GM12878 (cell line): Measurements from ENCODE around the gene LRRC26. TPM values are rescaled to one million over a fixed set of nuclear protein-coding genes. Genes with fewer than 3 reads are reported as not detected.

Experiments used
- ATF3 ChIP-seq: IDR thresholded peaks from 2 replicates; pipeline ENCODE4 v1.6.1; 2011; ENCODE audit warnings: low read depth, mild to moderate bottlenecking, low read length, moderate library complexity, borderline replicate concordance; ENCODE audit errors: extremely low read depth
- CBFB ChIP-seq: IDR thresholded peaks from 2 replicates; pipeline ENCODE4 v1.6.1; 2016; ENCODE audit warnings: antibody characterized with exemption, low read depth
- CEBPB ChIP-seq, 2 experiments: fragments of 150-350 bp in 1 of 2; IDR thresholded peaks; 2 replicates each; pipeline ENCODE4 v1.6.1; 2012 to 2014; ENCODE audit warnings: low read depth in 2 of 2, low read length in 2 of 2, borderline replicate concordance in 1 of 2, inconsistent platforms in 1 of 2
- EGR1 ChIP-seq, 2 experiments: IDR thresholded peaks; 1 replicate in 1 of 2; 2 replicates in 1 of 2; pipeline ENCODE4 v1.6.1; 2011 to 2012; ENCODE audit warnings: low read depth in 2 of 2, low read length in 2 of 2, borderline replicate concordance in 1 of 2, mild to moderate bottlenecking in 1 of 2, moderate library complexity in 1 of 2
- HDGF ChIP-seq: fragments of 450-650 bp; IDR thresholded peaks from 2 replicates; pipeline ENCODE4 v1.6.1; 2016; ENCODE audit warnings: antibody characterized with exemption
- MXI1 ChIP-seq: fragments of 150-350 bp; IDR thresholded peaks from 2 replicates; pipeline ENCODE4 v1.6.1; 2011; ENCODE audit warnings: low read depth, mild to moderate bottlenecking, inconsistent platforms, low read length, improper control_type of control experiment
- RB1 ChIP-seq: fragments of 450-650 bp; formaldehyde crosslinking; IDR thresholded peaks from 2 replicates; pipeline ENCODE4 v1.6.1; 2017; ENCODE audit warnings: mild to moderate bottlenecking, borderline replicate concordance
- RFX5 ChIP-seq: IDR thresholded peaks from 2 replicates; pipeline ENCODE4 v1.6.1; 2011; ENCODE audit warnings: low read depth, low read length, improper control_type of control experiment
- SMAD1 ChIP-seq: fragments of 450-650 bp; IDR thresholded peaks from 2 replicates; pipeline ENCODE4 v1.6.1; 2018; ENCODE audit warnings: mild to moderate bottlenecking, low read depth; ENCODE audit not compliant: partially characterized antibody
- SMARCA5 ChIP-seq: fragments of 450-650 bp; IDR thresholded peaks from 2 replicates; pipeline ENCODE4 v1.6.1; 2017; ENCODE audit warnings: mild to moderate bottlenecking
- SREBF1 ChIP-seq: IDR thresholded peaks from 2 replicates; pipeline ENCODE4 v1.6.1; 2012; ENCODE audit warnings: mild to moderate bottlenecking, low read length
- SUPT20H ChIP-seq: IDR thresholded peaks from 2 replicates; pipeline ENCODE4 v1.6.1; 2011; ENCODE audit warnings: low read depth, mild to moderate bottlenecking, low read length, moderate library complexity, borderline replicate concordance; ENCODE audit not compliant: control insufficient read depth
- TCF7 ChIP-seq: IDR thresholded peaks from 2 replicates; pipeline ENCODE4 v1.6.1; 2014; ENCODE audit warnings: antibody characterized with exemption, borderline replicate concordance
- USF1 ChIP-seq: IDR thresholded peaks from 2 replicates; pipeline ENCODE4 v1.6.1; 2011; ENCODE audit warnings: borderline replicate concordance, low read depth, mild to moderate bottlenecking, moderate library complexity, mixed read lengths, low read length; ENCODE audit not compliant: insufficient read depth; ENCODE audit errors: extremely low read length
- polyA plus RNA-seq, 11 experiments: library from polyadenylated mRNA; depleted of rRNA in 4 of 11; unstranded in 6 of 11; stranded (reverse) in 5 of 11; fragments of >200 nt; fragmentation: Nextera tagmentation in 4 of 11; fragmentation: Illumina TruSeq in 1 of 11; extraction: Ambion mirVana in 4 of 11; extraction: Trizol in 1 of 11; gene quantifications; 1 replicate in 1 of 11; 2 replicates in 10 of 11; pipeline versions ENCODE4 v1.2.1 to v1.2.3, GENCODE V29; 2011 to 2016; ENCODE audit warnings: inconsistent platforms in 2 of 11, missing spikeins in 2 of 11, low read depth in 1 of 11
- total RNA-seq, 4 experiments: library from RNA; depleted of rRNA in 3 of 4; stranded (reverse); fragments of >200 nt in 3 of 4; fragmentation: Illumina TruSeq in 1 of 4; extraction: Trizol in 1 of 4; gene quantifications; 2 replicates each; pipeline versions ENCODE4 v1.2.1 to v1.2.3, GENCODE V29; 2013 to 2021
- TF ChIP-seq, protein P1 (sequence below): fragments of 450-650 bp; IDR thresholded peaks from 2 replicates; pipeline ENCODE4 v1.6.1; 2017; ENCODE audit warnings: mild to moderate bottlenecking, moderate library complexity
- TF ChIP-seq, protein P2 (sequence below): fragments of 150-350 bp; IDR thresholded peaks from 2 replicates; pipeline ENCODE4 v1.6.1; 2014; ENCODE audit warnings: mild to moderate bottlenecking, low read depth, low read length
- TF ChIP-seq, protein P3 (sequence below): fragments of 150-350 bp; IDR thresholded peaks from 2 replicates; pipeline ENCODE4 v1.6.1; 2016; ENCODE audit warnings: low read depth, low read length

The LRRC26 gene
- total and polyA plus RNA-seq, 10 of the 15 experiments (the other 5 are each of a cell fraction or from before 2014, with no cell fraction given) = 0.29 to 0.91 (median 0.64) TPM; not detected in 5

GRCh38 chr9:137129456-137130175 is 40.2 kb downstream of the LRRC26 start (continued):
- TF ChIP-seq, protein P1, sequence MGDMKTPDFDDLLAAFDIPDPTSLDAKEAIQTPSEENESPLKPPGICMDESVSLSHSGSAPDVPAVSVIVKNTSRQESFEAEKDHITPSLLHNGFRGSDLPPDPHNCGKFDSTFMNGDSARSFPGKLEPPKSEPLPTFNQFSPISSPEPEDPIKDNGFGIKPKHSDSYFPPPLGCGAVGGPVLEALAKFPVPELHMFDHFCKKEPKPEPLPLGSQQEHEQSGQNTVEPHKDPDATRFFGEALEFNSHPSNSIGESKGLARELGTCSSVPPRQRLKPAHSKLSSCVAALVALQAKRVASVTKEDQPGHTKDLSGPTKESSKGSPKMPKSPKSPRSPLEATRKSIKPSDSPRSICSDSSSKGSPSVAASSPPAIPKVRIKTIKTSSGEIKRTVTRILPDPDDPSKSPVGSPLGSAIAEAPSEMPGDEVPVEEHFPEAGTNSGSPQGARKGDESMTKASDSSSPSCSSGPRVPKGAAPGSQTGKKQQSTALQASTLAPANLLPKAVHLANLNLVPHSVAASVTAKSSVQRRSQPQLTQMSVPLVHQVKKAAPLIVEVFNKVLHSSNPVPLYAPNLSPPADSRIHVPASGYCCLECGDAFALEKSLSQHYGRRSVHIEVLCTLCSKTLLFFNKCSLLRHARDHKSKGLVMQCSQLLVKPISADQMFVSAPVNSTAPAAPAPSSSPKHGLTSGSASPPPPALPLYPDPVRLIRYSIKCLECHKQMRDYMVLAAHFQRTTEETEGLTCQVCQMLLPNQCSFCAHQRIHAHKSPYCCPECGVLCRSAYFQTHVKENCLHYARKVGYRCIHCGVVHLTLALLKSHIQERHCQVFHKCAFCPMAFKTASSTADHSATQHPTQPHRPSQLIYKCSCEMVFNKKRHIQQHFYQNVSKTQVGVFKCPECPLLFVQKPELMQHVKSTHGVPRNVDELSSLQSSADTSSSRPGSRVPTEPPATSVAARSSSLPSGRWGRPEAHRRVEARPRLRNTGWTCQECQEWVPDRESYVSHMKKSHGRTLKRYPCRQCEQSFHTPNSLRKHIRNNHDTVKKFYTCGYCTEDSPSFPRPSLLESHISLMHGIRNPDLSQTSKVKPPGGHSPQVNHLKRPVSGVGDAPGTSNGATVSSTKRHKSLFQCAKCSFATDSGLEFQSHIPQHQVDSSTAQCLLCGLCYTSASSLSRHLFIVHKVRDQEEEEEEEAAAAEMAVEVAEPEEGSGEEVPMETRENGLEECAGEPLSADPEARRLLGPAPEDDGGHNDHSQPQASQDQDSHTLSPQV = no peak
- peak; percentile 98 for TF ChIP-seq MXI1
- TF ChIP-seq SUPT20H = no peak
- TF ChIP-seq USF1 = no peak
- peak; percentile 66 for TF ChIP-seq HDGF
- TF ChIP-seq ATF3 = no peak
- no peak for TF ChIP-seq SMAD1
- TF ChIP-seq, protein P2, sequence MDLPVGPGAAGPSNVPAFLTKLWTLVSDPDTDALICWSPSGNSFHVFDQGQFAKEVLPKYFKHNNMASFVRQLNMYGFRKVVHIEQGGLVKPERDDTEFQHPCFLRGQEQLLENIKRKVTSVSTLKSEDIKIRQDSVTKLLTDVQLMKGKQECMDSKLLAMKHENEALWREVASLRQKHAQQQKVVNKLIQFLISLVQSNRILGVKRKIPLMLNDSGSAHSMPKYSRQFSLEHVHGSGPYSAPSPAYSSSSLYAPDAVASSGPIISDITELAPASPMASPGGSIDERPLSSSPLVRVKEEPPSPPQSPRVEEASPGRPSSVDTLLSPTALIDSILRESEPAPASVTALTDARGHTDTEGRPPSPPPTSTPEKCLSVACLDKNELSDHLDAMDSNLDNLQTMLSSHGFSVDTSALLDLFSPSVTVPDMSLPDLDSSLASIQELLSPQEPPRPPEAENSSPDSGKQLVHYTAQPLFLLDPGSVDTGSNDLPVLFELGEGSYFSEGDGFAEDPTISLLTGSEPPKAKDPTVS = no peak
- TF ChIP-seq RFX5 = 0 out of 2 replicates have a peak, but pooled peaks have one; percentile 33
- no peak for TF ChIP-seq TCF7
- peak; percentile 40; the same call in 1 of the 2 replicates for TF ChIP-seq SMARCA5
- TF ChIP-seq EGR1 (IDR thresholded peaks at IDR 0.05; ENCODE audit: borderline replicate concordance in 1 of 2, low read depth in 2 of 2, low read length in 2 of 2) = peak in 1 of 2 experiments; percentile 86; a peak in 1 of 3 replicates
- 0 out of 2 replicates have a peak, but pooled peaks have one; percentile 26 for TF ChIP-seq CBFB
- no peak for TF ChIP-seq SREBF1
- TF ChIP-seq CEBPB (IDR thresholded peaks at IDR 0.05; ENCODE audit: borderline replicate concordance in 1 of 2, low read depth in 2 of 2, low read length in 2 of 2) = no peak
- TF ChIP-seq, protein P3, sequence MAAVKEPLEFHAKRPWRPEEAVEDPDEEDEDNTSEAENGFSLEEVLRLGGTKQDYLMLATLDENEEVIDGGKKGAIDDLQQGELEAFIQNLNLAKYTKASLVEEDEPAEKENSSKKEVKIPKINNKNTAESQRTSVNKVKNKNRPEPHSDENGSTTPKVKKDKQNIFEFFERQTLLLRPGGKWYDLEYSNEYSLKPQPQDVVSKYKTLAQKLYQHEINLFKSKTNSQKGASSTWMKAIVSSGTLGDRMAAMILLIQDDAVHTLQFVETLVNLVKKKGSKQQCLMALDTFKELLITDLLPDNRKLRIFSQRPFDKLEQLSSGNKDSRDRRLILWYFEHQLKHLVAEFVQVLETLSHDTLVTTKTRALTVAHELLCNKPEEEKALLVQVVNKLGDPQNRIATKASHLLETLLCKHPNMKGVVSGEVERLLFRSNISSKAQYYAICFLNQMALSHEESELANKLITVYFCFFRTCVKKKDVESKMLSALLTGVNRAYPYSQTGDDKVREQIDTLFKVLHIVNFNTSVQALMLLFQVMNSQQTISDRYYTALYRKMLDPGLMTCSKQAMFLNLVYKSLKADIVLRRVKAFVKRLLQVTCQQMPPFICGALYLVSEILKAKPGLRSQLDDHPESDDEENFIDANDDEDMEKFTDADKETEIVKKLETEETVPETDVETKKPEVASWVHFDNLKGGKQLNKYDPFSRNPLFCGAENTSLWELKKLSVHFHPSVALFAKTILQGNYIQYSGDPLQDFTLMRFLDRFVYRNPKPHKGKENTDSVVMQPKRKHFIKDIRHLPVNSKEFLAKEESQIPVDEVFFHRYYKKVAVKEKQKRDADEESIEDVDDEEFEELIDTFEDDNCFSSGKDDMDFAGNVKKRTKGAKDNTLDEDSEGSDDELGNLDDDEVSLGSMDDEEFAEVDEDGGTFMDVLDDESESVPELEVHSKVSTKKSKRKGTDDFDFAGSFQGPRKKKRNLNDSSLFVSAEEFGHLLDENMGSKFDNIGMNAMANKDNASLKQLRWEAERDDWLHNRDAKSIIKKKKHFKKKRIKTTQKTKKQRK = no peak
- TF ChIP-seq RB1 = peak; percentile 63; the same call in 1 of the 2 replicates
